Panc1 (cell line): ENCODE measurements around the gene MEAF6.

Source experiments
- CTCF ChIP-seq: fragments of 450-650 bp; IDR thresholded peaks from 2 replicates; pipeline ENCODE4 v1.5.1; 2017; ENCODE audit warnings: mild to moderate bottlenecking
- POLR2AphosphoS5 ChIP-seq: IDR thresholded peaks from 2 replicates; pipeline ENCODE4 v1.6.1; 2012; ENCODE audit warnings: mild to moderate bottlenecking, low read depth, low read length, moderate library complexity
- REST ChIP-seq, 2 experiments: IDR thresholded peaks; 2 replicates each; pipeline ENCODE4 v1.6.1; 2011 to 2012; ENCODE audit warnings: low read depth in 2 of 2, control low read depth in 1 of 2, low read length in 1 of 2, mild to moderate bottlenecking in 1 of 2, moderate library complexity in 1 of 2; ENCODE audit not compliant: insufficient read depth in 1 of 2

- TF ChIP-seq CTCF (no peak), POLR2AphosphoS5 (no peak), REST (IDR thresholded peaks at IDR 0.05; ENCODE audit: insufficient read depth in 1 of 2, low read depth in 2 of 2, low read length in 1 of 2) (no peak)
These were observed 50.1 kb downstream of the MEAF6 start for GRCh38 chr1:37464443-37464842.
